Parathyroid adenoma (tissue), 2 donors: ENCODE results near the gene TMTC2.

ENCODE experiments used
- H2AFZ ChIP-seq: fragments of 300-600 bp; sonication (generic); one replicate; pipeline ENCODE4 v1.7.0; 2017; ENCODE audit warnings: antibody characterized with exemption, mild to moderate bottlenecking
- H3K27ac ChIP-seq: fragments of 300-600 bp; sonication (generic); one replicate; pipeline ENCODE4 v1.7.0; 2017
- H3K27me3 ChIP-seq: fragments of 300-600 bp; sonication (generic); one replicate; pipeline ENCODE4 v1.7.0; 2017; ENCODE audit warnings: low read length; ENCODE audit not compliant: control insufficient read depth, insufficient read depth
- H3K36me3 ChIP-seq: fragments of 300-600 bp; sonication (generic); one replicate; pipeline ENCODE4 v1.7.0; 2017; ENCODE audit warnings: low read length; ENCODE audit not compliant: control insufficient read depth, insufficient read depth
- H3K4me1 ChIP-seq: fragments of 300-600 bp; sonication (generic); one replicate; pipeline ENCODE4 v1.7.0; 2017; ENCODE audit warnings: control low read depth
- H3K4me2 ChIP-seq: fragments of 300-600 bp; sonication (generic); one replicate; pipeline ENCODE4 v1.7.0; 2017; ENCODE audit warnings: low read length
- H3K4me3 ChIP-seq: fragments of 300-600 bp; sonication (generic); one replicate; pipeline ENCODE4 v1.7.0; 2017; ENCODE audit warnings: low read depth, low read length
- H3K79me2 ChIP-seq: fragments of 300-600 bp; sonication (generic); one replicate; pipeline ENCODE4 v1.7.0; 2017; ENCODE audit warnings: control low read depth
- H3K9ac ChIP-seq: fragments of 300-600 bp; sonication (generic); one replicate; pipeline ENCODE4 v1.7.0; 2017; ENCODE audit warnings: mild to moderate bottlenecking
- H3K9me3 ChIP-seq: fragments of 300-600 bp; sonication (generic); one replicate; pipeline ENCODE4 v1.7.0; 2017; ENCODE audit warnings: low read length; ENCODE audit not compliant: control insufficient read depth
- TF ChIP-seq, protein P1 (sequence below): fragments of 300-600 bp; sonication (generic); IDR thresholded peaks from one replicate; pipeline ENCODE4 v1.7.0; 2017; ENCODE audit warnings: antibody characterized with exemption, mild to moderate bottlenecking
- donor health status: primary hyperparathyroidism.

TMTC2 gene

DNA sequence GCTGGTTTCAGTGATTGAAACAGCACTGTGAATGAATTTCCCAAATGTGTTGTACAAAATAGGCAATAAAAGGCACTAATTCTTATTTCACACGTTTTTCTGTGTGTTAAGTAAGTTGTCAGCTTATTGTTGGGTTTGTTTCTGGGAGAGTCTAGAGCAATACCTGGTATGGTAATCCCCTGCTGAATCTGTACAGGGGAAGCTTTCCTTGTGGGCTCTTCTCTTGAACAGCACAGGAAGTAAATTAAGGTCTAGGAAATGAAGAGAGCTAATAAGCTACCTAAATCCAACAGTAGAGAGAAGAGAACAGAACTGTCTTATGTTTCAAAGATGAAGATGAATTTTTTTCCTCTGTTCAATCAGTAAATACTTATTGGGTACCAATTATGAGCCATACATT, 406.7 kb downstream of the TMTC2 start:
- H3K4me1 ChIP-seq, result no peaks in the 10 kb centered on the region
- H3K4me3 ChIP-seq, result no peak overlapping the region
- H3K9me3 ChIP-seq, result no peaks in the 10 kb centered on the region
- no peak overlapping the region for H3K27ac ChIP-seq
- H3K9ac ChIP-seq, result no peak overlapping the region
- no peaks in the 10 kb centered on the region for H3K27me3 ChIP-seq
- no peak overlapping the region for H3K4me2 ChIP-seq
- TF ChIP-seq, protein P1, sequence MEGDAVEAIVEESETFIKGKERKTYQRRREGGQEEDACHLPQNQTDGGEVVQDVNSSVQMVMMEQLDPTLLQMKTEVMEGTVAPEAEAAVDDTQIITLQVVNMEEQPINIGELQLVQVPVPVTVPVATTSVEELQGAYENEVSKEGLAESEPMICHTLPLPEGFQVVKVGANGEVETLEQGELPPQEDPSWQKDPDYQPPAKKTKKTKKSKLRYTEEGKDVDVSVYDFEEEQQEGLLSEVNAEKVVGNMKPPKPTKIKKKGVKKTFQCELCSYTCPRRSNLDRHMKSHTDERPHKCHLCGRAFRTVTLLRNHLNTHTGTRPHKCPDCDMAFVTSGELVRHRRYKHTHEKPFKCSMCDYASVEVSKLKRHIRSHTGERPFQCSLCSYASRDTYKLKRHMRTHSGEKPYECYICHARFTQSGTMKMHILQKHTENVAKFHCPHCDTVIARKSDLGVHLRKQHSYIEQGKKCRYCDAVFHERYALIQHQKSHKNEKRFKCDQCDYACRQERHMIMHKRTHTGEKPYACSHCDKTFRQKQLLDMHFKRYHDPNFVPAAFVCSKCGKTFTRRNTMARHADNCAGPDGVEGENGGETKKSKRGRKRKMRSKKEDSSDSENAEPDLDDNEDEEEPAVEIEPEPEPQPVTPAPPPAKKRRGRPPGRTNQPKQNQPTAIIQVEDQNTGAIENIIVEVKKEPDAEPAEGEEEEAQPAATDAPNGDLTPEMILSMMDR, result no peak
- no peaks in the 10 kb centered on the region for H3K79me2 ChIP-seq
- no peaks in the 10 kb centered on the region for H3K36me3 ChIP-seq
- H2AFZ ChIP-seq, result no peak overlapping the region

GRCh38 chr12:83097643-83098342, 411.1 kb downstream of the TMTC2 start:
- Histone ChIP-seq H3K9me3 (no peaks in the 10 kb centered on the region), H3K4me3 (no peak overlapping the region), H3K79me2 (no peaks in the 10 kb centered on the region), H3K27ac (no peak overlapping the region), H2AFZ (no peak overlapping the region), H3K4me1 (no peaks in the 10 kb centered on the region), H3K9ac (no peak overlapping the region), H3K27me3 (no peaks in the 10 kb centered on the region), H3K36me3 (no peaks in the 10 kb centered on the region), H3K4me2 (no peak overlapping the region)
- TF ChIP-seq, protein P1, result no peak

DNA sequence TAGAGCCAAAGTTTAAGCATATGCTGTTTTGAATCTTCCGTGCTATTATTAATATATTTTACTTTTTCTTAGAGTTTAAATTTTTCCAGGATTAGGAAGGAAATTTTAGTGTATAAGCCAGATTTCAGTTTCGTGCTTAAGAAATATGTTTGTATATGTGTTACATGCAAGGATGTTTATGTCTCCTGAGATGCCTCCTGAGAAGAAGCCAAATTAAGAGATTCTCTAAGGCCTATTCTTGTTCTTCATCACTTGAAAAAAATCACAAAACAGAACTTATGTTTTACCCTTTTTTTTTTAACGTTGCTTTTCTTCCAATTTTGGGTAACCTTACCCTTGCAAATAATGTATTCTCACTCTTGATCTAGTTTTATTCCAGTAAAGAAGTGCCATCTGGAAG, 412.7 kb downstream of the TMTC2 start:
- Histone ChIP-seq H2AFZ (no peak overlapping the region), H3K4me3 (no peak overlapping the region), H3K79me2 (no peaks in the 10 kb centered on the region), H3K4me2 (no peak overlapping the region), H3K9ac (no peak overlapping the region), H3K4me1 (no peaks in the 10 kb centered on the region), H3K27me3 (no peaks in the 10 kb centered on the region), H3K27ac (no peak overlapping the region), H3K9me3 (no peaks in the 10 kb centered on the region), H3K36me3 (no peaks in the 10 kb centered on the region)
- TF ChIP-seq, protein P1, result no peak

DNA sequence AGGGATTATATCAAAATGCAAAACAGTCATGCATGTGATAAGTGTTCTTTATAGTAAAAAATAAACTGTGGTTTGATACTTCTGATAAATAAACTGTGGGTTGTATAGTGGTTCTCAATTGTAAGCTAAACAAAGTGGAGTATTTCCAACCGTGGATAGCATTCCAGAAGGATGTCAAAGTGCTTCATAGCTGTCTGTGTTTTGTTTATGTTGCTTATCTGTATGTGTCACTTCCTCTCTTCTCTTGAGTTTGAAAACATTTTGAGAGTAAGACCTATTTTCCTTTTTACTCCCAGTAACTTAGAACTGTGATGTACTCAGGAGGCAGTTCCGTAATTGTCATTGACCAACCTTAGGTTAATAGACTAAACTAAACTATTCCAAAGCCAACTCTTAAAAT, 415.8 kb downstream of the TMTC2 start:
- H3K36me3 ChIP-seq, result no peaks in the 10 kb centered on the region
- H3K4me1 ChIP-seq, result no peaks in the 10 kb centered on the region
- H3K9ac ChIP-seq, result no peak overlapping the region
- H3K27me3 ChIP-seq, result no peaks in the 10 kb centered on the region
- H3K4me3 ChIP-seq, result no peak overlapping the region
- H3K27ac ChIP-seq, result no peak overlapping the region
- no peaks in the 10 kb centered on the region for H3K79me2 ChIP-seq
- TF ChIP-seq, protein P1, result no peak
- no peaks in the 10 kb centered on the region for H3K9me3 ChIP-seq
- H3K4me2 ChIP-seq, result no peak overlapping the region
- H2AFZ ChIP-seq, result no peak overlapping the region

- Histone ChIP-seq H3K9me3 (no peaks in the 10 kb centered on the region), H3K27me3 (no peaks in the 10 kb centered on the region), H3K4me3 (no peak overlapping the region), H3K79me2 (no peaks in the 10 kb centered on the region), H3K9ac (no peak overlapping the region), H3K36me3 (no peaks in the 10 kb centered on the region), H3K4me1 (no peaks in the 10 kb centered on the region), H3K4me2 (no peak overlapping the region), H2AFZ (no peak overlapping the region), H3K27ac (no peak overlapping the region)
- TF ChIP-seq, protein P1, result no peak
These were observed 420.2 kb downstream of the TMTC2 start for GRCh38 chr12:83106873-83107272.
